HepG2 (cell line): Measurements from ENCODE around the gene PGA5. TPM values are rescaled to one million over a fixed set of nuclear protein-coding genes. Genes with fewer than 3 reads are reported as not detected.
A peak's percentile ranks its signal among the peaks of the same experiment; 100 is the strongest.

Experiments used
- HNRNPL ChIP-seq: fragments of 200-400 bp; formaldehyde crosslinking; IDR thresholded peaks from 2 replicates; pipeline ENCODE4 v1.6.1; 2017; ENCODE audit warnings: mild to moderate bottlenecking, low read depth, low read length
- KLF12 ChIP-seq: sonication (generic); formaldehyde crosslinking; IDR thresholded peaks from 2 replicates; pipeline ENCODE4 v1.4.0; 2020; ENCODE audit warnings: missing genetic modification reagents, borderline replicate concordance
- KMT2B ChIP-seq: IDR thresholded peaks from 2 replicates; pipeline ENCODE4 v1.6.1; 2016; ENCODE audit warnings: missing genetic modification reagents, missing compliant biosample characterization
- MTA1 ChIP-seq: sonication (generic); formaldehyde crosslinking; IDR thresholded peaks from 2 replicates; pipeline ENCODE4 v1.4.0; 2020; ENCODE audit warnings: missing genetic modification reagents, mild to moderate bottlenecking, borderline replicate concordance
- RARA ChIP-seq: IDR thresholded peaks from 2 replicates; pipeline ENCODE4 v1.6.1; 2016; ENCODE audit warnings: missing genetic modification reagents, missing compliant biosample characterization
- ZNF263 ChIP-seq: sonication (generic); formaldehyde crosslinking; IDR thresholded peaks from 2 replicates; pipeline ENCODE4 v1.4.0; 2020; ENCODE audit warnings: missing genetic modification reagents
- ZNF44 ChIP-seq: sonication (generic); formaldehyde crosslinking; IDR thresholded peaks from 2 replicates; pipeline ENCODE4 v1.5.1; 2020; ENCODE audit warnings: mild to moderate bottlenecking, missing genetic modification reagents
- polyA plus RNA-seq, 8 experiments: library from polyadenylated mRNA; depleted of rRNA in 3 of 8; stranded (reverse) in 7 of 8; unstranded in 1 of 8; fragments of >200 nt; fragmentation: Illumina TruSeq in 4 of 8; extraction: Trizol in 4 of 8; gene quantifications; 2 replicates each; pipeline versions ENCODE4 v1.2.1 to v1.2.3, GENCODE V29; 2011 to 2016; ENCODE audit warnings: low read depth in 4 of 8, missing spikeins in 1 of 8, mixed read lengths in 1 of 8; ENCODE audit not compliant: insufficient read depth in 1 of 8
- total RNA-seq, 5 experiments: library from RNA; depleted of rRNA; stranded (reverse); fragments of >200 nt; fragmentation: Illumina TruSeq; extraction: Trizol; gene quantifications; 2 replicates each; pipeline ENCODE4 v1.2.3, GENCODE V29; 2016; ENCODE audit warnings: low read depth in 1 of 5
- TF ChIP-seq, protein P1 (sequence below): IDR thresholded peaks from 2 replicates; pipeline ENCODE4 v1.6.1; 2016
- TF ChIP-seq, protein P2 (sequence below): sonication (generic); formaldehyde crosslinking; conservative IDR thresholded peaks from 2 replicates; pipeline ENCODE4 v1.4.0; 2020; ENCODE audit warnings: mild to moderate bottlenecking, missing genetic modification reagents, moderate library complexity
- TF ChIP-seq, protein P3 (sequence below): sonication (generic); formaldehyde crosslinking; IDR thresholded peaks from 2 replicates; pipeline ENCODE4 v1.8.0; 2022; ENCODE audit warnings: missing genetic modification reagents, mild to moderate bottlenecking, borderline replicate concordance
- TF ChIP-seq, protein P4 (sequence below): sonication (generic); formaldehyde crosslinking; IDR thresholded peaks from 2 replicates; pipeline ENCODE4 v1.5.0; 2020; ENCODE audit warnings: missing genetic modification reagents, mild to moderate bottlenecking, borderline replicate concordance

Gene PGA5
- total and polyA plus RNA-seq, 2 of the 13 experiments (the other 11 are each of a cell fraction or from before 2014, with no cell fraction given), result not detected

DNA sequence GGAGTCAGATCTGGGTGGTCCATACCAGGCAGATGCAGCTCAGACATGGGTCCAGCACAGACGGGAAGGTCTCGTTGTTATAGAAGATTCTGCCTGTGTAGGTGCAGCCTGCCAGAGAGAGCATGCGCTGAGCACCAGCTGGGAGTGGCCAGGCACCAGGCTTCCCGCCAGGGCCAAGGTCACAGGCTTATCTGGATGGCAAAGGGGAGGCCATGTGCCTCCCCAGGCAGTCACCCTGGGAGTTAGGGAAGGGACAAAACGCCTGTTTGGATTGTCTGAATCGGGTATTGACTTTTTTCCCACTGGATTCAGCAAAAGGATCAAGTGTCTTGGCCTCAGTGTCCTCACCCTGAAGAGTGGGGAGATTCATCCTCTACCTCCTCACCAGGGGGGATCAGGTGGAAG lies 26.5 kb downstream of the PGA5 start (continued):
- no peak for TF ChIP-seq ZNF44 (CRISPR knock-in tag)
- TF ChIP-seq KLF12 (CRISPR knock-in tag), result peak; percentile 72; the same call in 1 of the 2 replicates
- TF ChIP-seq, protein P1, sequence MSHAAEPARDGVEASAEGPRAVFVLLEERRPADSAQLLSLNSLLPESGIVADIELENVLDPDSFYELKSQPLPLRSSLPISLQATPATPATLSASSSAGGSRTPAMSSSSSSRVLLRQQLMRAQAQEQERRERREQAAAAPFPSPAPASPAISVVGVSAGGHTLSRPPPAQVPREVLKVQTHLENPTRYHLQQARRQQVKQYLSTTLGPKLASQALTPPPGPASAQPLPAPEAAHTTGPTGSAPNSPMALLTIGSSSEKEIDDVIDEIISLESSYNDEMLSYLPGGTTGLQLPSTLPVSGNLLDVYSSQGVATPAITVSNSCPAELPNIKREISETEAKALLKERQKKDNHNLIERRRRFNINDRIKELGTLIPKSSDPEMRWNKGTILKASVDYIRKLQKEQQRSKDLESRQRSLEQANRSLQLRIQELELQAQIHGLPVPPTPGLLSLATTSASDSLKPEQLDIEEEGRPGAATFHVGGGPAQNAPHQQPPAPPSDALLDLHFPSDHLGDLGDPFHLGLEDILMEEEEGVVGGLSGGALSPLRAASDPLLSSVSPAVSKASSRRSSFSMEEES, result 0 out of 2 replicates have a peak, but pooled peaks have one; percentile 39
- 0 out of 2 replicates have a peak, but pooled peaks have one; percentile 36 for TF ChIP-seq ZNF263 (CRISPR knock-in tag)
- TF ChIP-seq, protein P2, sequence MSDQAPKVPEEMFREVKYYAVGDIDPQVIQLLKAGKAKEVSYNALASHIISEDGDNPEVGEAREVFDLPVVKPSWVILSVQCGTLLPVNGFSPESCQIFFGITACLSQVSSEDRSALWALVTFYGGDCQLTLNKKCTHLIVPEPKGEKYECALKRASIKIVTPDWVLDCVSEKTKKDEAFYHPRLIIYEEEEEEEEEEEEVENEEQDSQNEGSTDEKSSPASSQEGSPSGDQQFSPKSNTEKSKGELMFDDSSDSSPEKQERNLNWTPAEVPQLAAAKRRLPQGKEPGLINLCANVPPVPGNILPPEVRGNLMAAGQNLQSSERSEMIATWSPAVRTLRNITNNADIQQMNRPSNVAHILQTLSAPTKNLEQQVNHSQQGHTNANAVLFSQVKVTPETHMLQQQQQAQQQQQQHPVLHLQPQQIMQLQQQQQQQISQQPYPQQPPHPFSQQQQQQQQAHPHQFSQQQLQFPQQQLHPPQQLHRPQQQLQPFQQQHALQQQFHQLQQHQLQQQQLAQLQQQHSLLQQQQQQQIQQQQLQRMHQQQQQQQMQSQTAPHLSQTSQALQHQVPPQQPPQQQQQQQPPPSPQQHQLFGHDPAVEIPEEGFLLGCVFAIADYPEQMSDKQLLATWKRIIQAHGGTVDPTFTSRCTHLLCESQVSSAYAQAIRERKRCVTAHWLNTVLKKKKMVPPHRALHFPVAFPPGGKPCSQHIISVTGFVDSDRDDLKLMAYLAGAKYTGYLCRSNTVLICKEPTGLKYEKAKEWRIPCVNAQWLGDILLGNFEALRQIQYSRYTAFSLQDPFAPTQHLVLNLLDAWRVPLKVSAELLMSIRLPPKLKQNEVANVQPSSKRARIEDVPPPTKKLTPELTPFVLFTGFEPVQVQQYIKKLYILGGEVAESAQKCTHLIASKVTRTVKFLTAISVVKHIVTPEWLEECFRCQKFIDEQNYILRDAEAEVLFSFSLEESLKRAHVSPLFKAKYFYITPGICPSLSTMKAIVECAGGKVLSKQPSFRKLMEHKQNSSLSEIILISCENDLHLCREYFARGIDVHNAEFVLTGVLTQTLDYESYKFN, result peak; percentile 64
- 0 out of 2 replicates have a peak, but pooled peaks have one; percentile 23 for TF ChIP-seq HNRNPL
- TF ChIP-seq MTA1 (CRISPR knock-in tag), result peak; percentile 59; the same call in 1 of the 2 replicates
- TF ChIP-seq KMT2B (CRISPR knock-in tag), result no peak
- TF ChIP-seq, protein P3, sequence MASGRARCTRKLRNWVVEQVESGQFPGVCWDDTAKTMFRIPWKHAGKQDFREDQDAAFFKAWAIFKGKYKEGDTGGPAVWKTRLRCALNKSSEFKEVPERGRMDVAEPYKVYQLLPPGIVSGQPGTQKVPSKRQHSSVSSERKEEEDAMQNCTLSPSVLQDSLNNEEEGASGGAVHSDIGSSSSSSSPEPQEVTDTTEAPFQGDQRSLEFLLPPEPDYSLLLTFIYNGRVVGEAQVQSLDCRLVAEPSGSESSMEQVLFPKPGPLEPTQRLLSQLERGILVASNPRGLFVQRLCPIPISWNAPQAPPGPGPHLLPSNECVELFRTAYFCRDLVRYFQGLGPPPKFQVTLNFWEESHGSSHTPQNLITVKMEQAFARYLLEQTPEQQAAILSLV (CRISPR knock-in tag), result 0 out of 2 replicates have a peak, but pooled peaks have one; percentile 58
- peak; percentile 64 for TF ChIP-seq RARA (CRISPR knock-in tag)
- TF ChIP-seq, protein P4, sequence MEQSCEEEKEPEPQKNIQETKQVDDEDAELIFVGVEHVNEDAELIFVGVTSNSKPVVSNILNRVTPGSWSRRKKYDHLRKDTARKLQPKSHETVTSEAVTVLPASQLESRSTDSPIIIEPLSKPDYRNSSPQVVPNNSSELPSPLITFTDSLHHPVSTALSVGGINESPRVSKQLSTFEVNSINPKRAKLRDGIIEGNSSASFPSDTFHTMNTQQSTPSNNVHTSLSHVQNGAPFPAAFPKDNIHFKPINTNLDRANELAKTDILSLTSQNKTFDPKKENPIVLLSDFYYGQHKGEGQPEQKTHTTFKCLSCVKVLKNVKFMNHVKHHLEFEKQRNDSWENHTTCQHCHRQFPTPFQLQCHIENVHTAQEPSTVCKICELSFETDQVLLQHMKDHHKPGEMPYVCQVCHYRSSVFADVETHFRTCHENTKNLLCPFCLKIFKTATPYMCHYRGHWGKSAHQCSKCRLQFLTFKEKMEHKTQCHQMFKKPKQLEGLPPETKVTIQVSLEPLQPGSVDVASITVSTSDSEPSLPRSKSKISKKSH (CRISPR knock-in tag), result peak; percentile 80; the same call in 1 of the 2 replicates
